Epidermal melanocyte (primary cell): Measurements from ENCODE around the gene MBOAT7.

ENCODE experiments used
- DNase-seq: peaks from one replicate; pipeline ENCODE4 v3.0.0; 2011; ENCODE audit warnings: low spot score; ENCODE audit not compliant: insufficient read length

Gene MBOAT7

GRCh38 chr19:54145541-54146158, 43.7 kb downstream of the MBOAT7 start:
- DNase-seq = no peak

- no peak for DNase-seq
These were observed 47.1 kb downstream of the MBOAT7 start for GRCh38 chr19:54142166-54142780.

DNA sequence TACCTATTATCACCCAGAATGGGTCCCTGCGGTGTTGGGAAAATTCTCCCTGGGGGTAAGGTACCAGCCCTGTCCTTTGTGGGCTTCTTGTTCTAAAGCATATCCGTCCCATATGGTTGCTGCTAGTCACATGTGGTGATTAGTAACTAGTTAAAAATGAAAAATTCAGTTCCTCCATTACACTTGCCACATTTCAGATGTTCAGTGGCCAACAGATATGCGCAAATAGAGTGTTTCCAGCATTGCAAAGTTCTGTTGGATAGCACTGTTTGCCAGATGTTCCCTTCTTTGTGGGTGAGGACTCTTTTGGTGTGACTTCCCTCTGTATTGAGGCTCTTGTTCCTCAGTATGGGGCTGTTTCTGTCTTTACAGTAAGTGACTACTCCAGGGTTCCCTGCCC, 48.0 kb downstream of the MBOAT7 start:
- peak; percentile 41 for DNase-seq

DNA sequence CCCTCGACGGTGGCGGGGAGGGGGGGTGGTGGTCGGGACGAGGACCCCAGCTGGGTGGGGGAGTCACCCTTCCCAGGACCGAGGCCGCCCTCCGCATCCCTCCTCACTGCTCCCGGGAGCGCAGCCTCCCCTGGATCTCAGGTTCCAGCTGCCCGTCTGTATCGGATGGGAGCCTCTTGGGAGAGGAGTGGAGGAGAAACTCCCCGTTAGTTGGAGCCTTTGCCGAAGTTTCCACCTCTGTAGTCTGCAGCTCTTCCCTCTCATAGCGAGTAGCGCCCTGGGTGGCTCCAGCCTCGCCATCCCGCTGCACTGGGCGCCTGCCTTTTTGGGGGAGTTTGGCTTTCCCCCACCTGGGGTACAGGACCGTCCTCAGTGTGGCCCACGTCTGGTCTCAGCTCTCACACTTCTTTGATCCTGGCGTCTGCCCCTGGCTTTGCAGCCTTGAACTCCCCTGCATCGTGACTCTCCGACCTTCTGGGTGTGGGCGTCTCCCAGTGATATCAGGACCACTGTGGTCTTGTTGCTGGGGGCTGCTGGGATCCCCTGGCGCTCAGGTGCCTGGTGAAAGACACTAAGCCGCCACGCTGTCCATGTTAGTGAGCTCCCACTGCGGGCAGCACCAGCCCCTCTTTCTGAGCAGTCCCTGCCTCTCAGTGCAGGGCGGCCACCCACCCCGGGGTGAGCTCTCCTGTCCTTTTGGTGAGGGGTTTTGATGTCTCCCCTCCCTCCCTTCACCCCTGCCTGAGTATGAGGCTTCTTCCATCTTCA, 50.7 kb downstream of the MBOAT7 start:
- DNase-seq = no peak

DNA sequence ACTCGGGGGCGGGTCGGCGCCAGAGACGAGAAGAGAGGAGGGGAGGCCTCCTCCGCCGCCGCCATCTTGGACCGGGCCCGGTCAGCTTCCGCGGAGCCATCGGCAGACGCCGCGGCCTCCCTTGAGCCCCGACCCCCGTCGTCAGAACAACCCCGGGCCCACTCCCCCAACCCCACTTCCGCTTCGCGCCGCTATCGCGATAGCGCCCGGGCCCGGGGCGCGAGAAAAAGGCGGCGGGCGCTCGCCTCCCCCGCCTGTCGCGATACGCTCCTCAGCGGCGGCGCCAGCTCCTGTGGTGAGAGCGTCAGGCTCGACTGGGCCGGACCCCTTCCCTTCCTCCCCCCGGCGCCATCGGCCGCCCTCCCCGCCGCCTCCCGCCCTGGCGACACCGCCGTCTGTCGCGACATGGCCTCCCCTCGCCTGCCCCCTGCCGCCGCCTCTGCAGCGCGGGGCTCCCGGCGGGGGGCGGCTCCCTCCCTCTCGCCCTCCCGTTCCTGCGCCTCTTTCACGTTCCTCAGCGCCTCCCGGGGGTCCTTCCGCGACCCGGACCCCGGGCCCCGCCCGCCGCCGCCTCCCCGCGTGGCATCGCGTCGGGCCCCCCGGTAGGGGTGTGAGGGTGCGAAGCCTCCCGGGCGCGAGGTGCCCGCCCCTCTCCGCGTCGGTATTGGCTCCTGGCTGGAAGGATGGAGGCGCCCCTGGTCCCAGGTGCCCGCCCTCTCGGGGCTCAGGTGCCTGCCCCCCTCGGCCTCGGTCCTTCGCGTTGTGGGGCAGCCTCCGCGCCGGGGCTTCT, 51.5 kb downstream of the MBOAT7 start, which contains the start of gene CNOT3:
Gene CNOT3, plus strand, starts transcription at position 64 of the 790 bp plus-strand sequence. CDS start 5,217 bp downstream, outside the sequence.
- no peak for DNase-seq

- DNase-seq = peak; percentile 100
These were observed 52.3 kb downstream of the MBOAT7 start for GRCh38 chr19:54136864-54137698.

DNA sequence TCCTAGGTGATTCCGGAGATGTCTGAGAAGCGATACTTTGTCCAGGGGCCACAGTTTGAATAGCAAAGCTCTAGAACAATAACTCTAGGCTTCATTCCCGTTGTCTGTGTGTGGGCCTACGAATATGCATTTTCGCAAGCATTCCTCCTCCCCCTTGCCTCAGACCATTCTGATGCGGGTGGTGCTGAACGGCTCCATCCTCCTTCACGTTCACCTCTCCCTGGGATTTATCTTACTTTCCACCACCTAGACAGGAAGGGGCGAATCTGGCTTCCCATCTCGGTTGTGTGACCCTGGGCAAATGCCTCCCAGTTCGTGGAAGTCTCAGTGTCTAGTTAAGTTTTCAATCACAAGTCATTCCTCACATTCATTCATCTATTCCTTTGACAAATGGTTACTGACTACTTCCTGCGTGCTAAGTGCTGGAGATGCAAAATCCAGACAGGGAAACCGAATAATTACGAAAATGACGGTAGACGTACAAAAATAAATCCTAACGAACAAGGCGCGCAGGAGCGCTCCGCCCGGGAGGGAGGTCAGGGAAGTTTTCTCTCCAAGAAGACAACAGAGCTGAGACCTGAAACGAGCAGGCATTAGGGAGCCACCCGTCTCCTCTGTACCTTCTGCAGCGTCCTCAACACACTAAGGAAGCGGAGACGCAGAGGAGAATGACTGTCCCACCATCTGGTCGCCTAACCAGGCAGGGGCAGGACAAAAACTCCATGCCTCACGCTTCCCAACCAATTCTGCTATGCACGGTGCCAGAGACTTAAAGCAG, 53.1 kb downstream of the MBOAT7 start:
- DNase-seq = peak; percentile 44

- DNase-seq = no peak
These were observed 55.3 kb downstream of the MBOAT7 start for GRCh38 chr19:54133957-54134590.

DNA sequence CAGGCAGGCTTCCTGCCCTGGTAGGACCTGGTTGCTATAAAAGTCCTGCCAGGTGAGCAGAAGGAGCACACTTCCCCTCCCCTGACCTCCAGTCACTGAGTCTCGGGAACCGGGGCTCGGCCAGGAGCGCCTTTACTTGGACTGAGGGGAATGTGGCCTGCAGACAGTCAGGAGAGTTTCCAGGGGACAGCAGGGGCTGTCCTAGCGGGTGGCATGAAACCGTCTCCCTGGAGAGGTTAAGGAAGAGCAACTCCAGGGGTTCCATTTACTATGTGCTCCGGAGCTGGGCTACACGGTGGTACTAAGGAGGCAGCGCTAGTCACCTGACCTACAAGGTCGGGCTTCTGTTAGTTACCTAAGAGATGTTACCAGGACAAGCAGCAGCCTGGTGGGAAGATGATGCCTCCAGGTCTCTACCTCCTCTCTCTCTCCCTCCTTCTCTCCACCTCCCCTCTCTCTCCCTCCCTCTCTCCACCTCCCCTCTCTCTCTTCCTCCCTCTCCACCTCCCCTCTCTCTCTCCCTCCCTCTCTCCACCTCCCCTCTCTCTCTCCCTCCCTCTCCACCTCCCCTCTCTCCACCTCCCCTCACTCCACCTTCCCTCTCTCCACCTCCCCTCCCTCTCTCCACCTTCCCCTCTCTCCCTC, 55.9 kb downstream of the MBOAT7 start:
- DNase-seq = no peak

DNA sequence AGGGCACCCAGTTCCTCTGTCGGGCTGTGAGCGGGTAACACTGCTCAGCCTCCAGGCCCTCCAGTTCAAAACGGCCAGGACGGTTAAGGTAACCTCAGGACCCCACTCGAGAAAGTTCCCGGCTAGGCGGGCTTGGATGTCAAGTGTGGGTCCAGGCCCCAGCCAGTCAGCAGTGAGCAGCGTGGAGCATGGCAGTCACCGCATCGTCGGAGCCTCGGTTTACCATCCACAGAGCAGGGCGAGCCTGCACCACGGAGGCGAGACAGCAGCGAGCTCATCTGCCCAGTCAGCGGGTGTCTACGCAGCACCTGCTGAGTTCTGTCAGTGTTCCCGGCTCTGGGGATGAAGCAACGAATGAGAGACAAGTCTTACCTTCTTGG, 59.8 kb downstream of the MBOAT7 start:
- no peak for DNase-seq

DNA sequence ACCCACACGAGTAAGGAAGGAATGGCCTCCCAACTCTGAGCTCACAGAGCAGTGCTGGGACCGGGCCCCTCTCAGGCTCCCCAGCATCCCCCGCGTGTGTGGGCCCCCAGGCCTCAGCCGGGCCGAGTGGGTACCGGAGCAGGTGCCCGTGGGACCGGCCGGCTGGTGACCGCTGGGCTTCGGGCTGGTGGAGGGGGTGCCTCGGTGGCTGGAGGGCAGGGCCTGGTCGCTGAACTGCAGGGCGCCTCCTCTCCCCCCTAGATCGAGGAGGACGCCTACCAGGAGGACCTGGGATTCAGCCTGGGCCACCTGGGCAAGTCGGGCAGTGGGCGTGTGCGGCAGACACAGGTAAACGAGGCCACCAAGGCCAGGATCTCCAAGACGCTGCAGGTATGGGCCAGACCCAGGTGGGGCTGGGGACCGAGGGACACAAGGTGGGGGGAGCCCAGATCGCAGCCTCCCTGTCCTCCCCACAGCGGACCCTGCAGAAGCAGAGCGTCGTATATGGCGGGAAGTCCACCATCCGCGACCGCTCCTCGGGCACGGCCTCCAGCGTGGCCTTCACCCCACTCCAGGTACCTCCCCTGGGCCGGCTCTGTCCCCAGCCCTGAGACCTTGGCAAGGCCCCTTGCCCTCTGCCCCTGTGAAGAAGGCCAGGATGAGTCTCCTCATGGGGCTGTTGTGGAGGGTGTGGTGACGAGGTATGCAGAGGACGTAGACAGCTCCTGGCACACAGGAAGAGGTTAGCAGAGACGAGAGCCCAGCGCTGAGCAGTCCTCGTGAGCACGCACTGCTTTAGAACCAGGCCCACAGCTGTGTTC, 60.4 kb downstream of the MBOAT7 start:
- no peak for DNase-seq

GRCh38 chr19:54128441-54128725, 61.0 kb downstream of the MBOAT7 start:
- no peak for DNase-seq

DNA sequence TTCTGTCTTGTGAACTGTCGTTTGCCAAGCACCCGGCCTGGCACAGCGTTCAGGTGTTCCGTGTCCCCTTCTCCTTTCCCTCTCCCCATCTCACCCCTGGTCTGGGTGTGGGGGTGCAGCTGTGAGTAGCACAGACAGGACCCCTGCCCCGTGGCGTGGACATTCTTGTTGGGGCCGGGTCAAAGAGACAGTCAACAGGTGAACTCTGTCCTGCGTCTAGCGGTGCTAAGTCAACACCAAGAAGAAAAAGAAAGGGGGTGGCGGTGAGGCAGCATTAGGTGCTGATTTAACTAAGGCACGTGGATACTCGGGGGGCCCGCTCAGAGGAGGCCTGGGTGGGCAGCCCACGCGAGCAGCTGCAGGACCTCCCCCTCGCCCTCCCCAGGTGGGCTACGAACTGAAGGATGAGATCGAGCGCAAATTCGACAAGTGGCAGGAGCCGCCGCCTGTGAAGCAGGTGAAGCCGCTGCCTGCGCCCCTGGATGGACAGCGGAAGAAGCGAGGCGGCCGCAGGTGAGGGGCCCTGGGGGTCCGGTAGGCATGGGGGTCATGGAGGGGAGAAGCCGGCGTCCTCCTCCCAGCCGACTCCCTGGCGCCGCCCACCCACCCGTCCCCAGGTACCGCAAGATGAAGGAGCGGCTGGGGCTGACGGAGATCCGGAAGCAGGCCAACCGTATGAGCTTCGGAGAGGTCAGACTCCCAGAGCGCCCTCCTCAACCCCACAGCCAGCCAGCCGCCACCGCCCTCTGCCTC, 61.5 kb downstream of the MBOAT7 start:
- DNase-seq = no peak

DNA sequence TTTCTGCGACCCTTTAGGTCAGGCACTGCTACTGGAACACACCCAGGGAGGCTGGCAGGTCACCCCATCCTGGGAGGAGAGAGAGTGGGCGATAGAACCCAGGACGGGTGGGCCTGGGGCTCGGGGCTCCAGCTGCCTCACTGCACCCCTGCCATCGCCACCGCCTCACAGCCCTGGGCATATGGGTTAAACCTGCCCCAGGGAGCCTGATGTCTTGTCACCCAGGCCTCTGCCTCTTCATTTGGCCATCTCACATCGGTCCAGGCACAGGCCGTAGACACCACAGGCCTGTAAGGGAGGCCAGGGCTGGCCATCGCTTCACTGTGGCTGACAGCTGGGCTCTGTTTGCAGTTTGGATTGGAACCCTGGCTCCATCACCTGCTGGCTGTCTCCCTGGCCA, 63.7 kb downstream of the MBOAT7 start:
- no peak for DNase-seq

GRCh38 chr19:54124393-54124792, 65.0 kb downstream of the MBOAT7 start:
- DNase-seq = no peak

DNA sequence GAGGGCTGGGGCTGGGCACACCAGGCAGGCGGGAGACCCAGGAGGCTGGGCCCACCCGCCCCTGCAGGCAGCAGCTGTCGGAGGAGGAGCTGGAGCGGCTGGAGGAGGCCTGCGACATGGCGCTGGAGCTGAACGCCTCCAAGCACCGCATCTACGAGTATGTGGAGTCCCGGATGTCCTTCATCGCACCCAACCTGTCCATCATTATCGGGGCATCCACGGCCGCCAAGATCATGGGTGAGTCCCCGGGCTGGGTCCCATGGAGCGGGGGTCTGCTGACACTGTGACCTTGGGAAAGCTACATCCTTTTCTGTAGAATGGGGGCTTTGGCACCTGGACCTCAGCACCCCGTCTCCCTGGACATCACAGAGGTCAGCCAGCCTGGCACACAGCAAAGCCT, 65.7 kb downstream of the MBOAT7 start:
- DNase-seq = no peak
